NCI-H1436 (cell line): ENCODE results near the gene RIN1.
"Not testable (repeated sequence)": the region's sequence is repeated elsewhere in the genome, so short reads cannot be mapped to it uniquely, and the experiment has no call there.

Experiments
- DNase-seq: peaks from one replicate; lab custom pipeline; 2025; lab: John Stamatoyannopoulos, UW

RIN1 gene

GRCh38 chr11:66360406-66361073, 24.3 kb upstream of the RIN1 start:
- no peak for DNase-seq

- no peak for DNase-seq
Observed at GRCh38 chr11:66359662-66360087, 23.4 kb upstream of the RIN1 start.

- DNase-seq = not testable (repeated sequence)
Observed at GRCh38 chr11:66350560-66351235, 14.5 kb upstream of the RIN1 start.

GRCh38 chr11:66349084-66349386, 12.8 kb upstream of the RIN1 start:
- no peak for DNase-seq

- DNase-seq = peak; percentile 81
Observed at GRCh38 chr11:66347425-66348276, 11.4 kb upstream of the RIN1 start, which contains the start of gene B4GAT1. TSS of gene B4GAT1 (minus strand) at chr11:66347629. CDS start at chr11:66347545, 84 bp downstream.

GRCh38 chr11:66346476-66347424, 10.5 kb upstream of the RIN1 start:
- DNase-seq = no peak

GRCh38 chr11:66345316-66345649, 9.0 kb upstream of the RIN1 start:
- DNase-seq = no peak

- peak; percentile 94 for DNase-seq
Observed at GRCh38 chr11:66344550-66345315, 8.5 kb upstream of the RIN1 start, which contains the start of gene BRMS1. TSS of gene BRMS1 (minus strand) at chr11:66345104. CDS start at chr11:66342234, 2,870 bp downstream.

- DNase-seq = no peak
Observed at GRCh38 chr11:66343176-66343575, 6.9 kb upstream of the RIN1 start.

GRCh38 chr11:66341502-66342126, 5.4 kb upstream of the RIN1 start:
- DNase-seq = no peak

- DNase-seq = no peak
Observed at GRCh38 chr11:66340596-66341501, 4.6 kb upstream of the RIN1 start.

- DNase-seq = no peak
Observed at GRCh38 chr11:66339686-66340483, 3.7 kb upstream of the RIN1 start.

GRCh38 chr11:66339162-66339675, 3.0 kb upstream of the RIN1 start:
- no peak for DNase-seq

- DNase-seq = no peak
Observed at GRCh38 chr11:66338276-66339161, 2.3 kb upstream of the RIN1 start.

- no peak for DNase-seq
Observed at GRCh38 chr11:66337103-66337899, 1.1 kb upstream of the RIN1 start.

GRCh38 chr11:66335531-66336233, 552 bp downstream of the RIN1 start:
- no peak for DNase-seq
